Panc1 (cell line): ENCODE results near the gene RAB33A. TPM values are rescaled to one million over a fixed set of nuclear protein-coding genes. Genes with fewer than 3 reads are reported as not detected.
A peak's percentile ranks its signal among the peaks of the same experiment; 100 is the strongest.

Experiments
- ATAC-seq: fragments of 200-7000 bp; cut with Tn5 transposase; 2 replicates; pipeline ENCODE4 v1.9.1; 2020; ENCODE audit warnings: mild to moderate bottlenecking, moderate library complexity
- BruUV-seq: library from RNA; stranded (reverse); fragments of 400-500 nt; replicated peaks from 2 replicates; lab custom pipeline; 2021; lab: Mats Ljungman, UMichigan
- CTCF ChIA-PET: fragments of 300-600 bp; sonication (Branson Sonifier 250); formaldehyde crosslinking; loops from one replicate; lab custom pipeline; 2022; ENCODE audit warnings: antibody characterized with exemption; lab: Charles Lee
- POLR2A ChIA-PET: fragments of 300-600 bp; sonication (Branson Sonifier 250); formaldehyde crosslinking; loops from one replicate; lab custom pipeline; 2022; ENCODE audit warnings: antibody characterized with exemption; lab: Charles Lee
- DNase-seq: peaks from one replicate; pipeline ENCODE4 v3.0.0-alpha.2; 2010; ENCODE audit warnings: low read depth, low spot score
- H3K27ac ChIP-seq: 2 replicates; pipeline ENCODE4 v1.5.1; 2011; ENCODE audit warnings: mild to moderate bottlenecking, low read length, inconsistent platforms
- H3K27me3 ChIP-seq: fragments of 200-500 bp; sonication (Bioruptor generic); 2 replicates; pipeline ENCODE4 v1.6.0; 2014; ENCODE audit warnings: low read length, inconsistent platforms; ENCODE audit not compliant: control insufficient read depth, insufficient read depth
- H3K36me3 ChIP-seq: fragments of 200-500 bp; sonication (Bioruptor generic); 2 replicates; pipeline ENCODE4 v1.5.1; 2014; ENCODE audit warnings: inconsistent platforms, mild to moderate bottlenecking, low read length, moderate library complexity; ENCODE audit not compliant: control insufficient read depth, insufficient read depth
- H3K4me1 ChIP-seq: 2 replicates; pipeline ENCODE4 v1.5.1; 2011; ENCODE audit warnings: inconsistent platforms, mild to moderate bottlenecking, low read length, moderate library complexity; ENCODE audit not compliant: control insufficient read depth, insufficient read depth
- H3K4me3 ChIP-seq, 2 experiments: 2 replicates each; pipeline ENCODE4 v1.5.1; 2011 to 2012; ENCODE audit warnings: low read depth in 2 of 2, low read length in 2 of 2, mild to moderate bottlenecking in 2 of 2, inconsistent platforms in 1 of 2, moderate library complexity in 1 of 2
- H3K9me3 ChIP-seq: fragments of 200-500 bp; sonication (Bioruptor generic); 2 replicates; pipeline ENCODE4 v1.5.1; 2014; ENCODE audit warnings: low read depth, mild to moderate bottlenecking, inconsistent platforms, low read length, moderate library complexity; ENCODE audit not compliant: control insufficient read depth, insufficient read depth
- POLR2AphosphoS5 ChIP-seq: IDR thresholded peaks from 2 replicates; pipeline ENCODE4 v1.6.1; 2012; ENCODE audit warnings: mild to moderate bottlenecking, low read depth, low read length, moderate library complexity
- REST ChIP-seq, 2 experiments: IDR thresholded peaks; 2 replicates each; pipeline ENCODE4 v1.6.1; 2011 to 2012; ENCODE audit warnings: low read depth in 2 of 2, control low read depth in 1 of 2, low read length in 1 of 2, mild to moderate bottlenecking in 1 of 2, moderate library complexity in 1 of 2; ENCODE audit not compliant: insufficient read depth in 1 of 2
- SIN3A ChIP-seq: IDR thresholded peaks from 2 replicates; pipeline ENCODE4 v1.6.1; 2012; ENCODE audit warnings: low read depth, mild to moderate bottlenecking, low read length, moderate library complexity, borderline replicate concordance; ENCODE audit not compliant: insufficient read depth
- TCF7L2 ChIP-seq: IDR thresholded peaks from 2 replicates; pipeline ENCODE4 v1.6.1; 2011; ENCODE audit warnings: mild to moderate bottlenecking, low read depth, low read length, inconsistent platforms
- in situ Hi-C: cut with HindIII; loops from 2 replicates; pipeline ENCODE4 v1.10.0; 2016; ENCODE audit warnings: low sequenced_read_pairs, low pct_unique_long_range_greater_than_20kb
- intact Hi-C: fragments of 100-400 bp; cut with micrococcal nuclease; formaldehyde crosslinking; loops from one replicate; pipeline ENCODE4 v1.10.0; 2022; ENCODE audit not compliant: unreplicated experiment
- total RNA-seq: library from RNA; stranded (reverse); gene quantifications from one replicate; pipeline ENCODE4 v1.2.1, GENCODE V29; 2021; ENCODE audit not compliant: unreplicated experiment
- TF ChIP-seq, protein P1 (sequence below): fragments of 450-650 bp; IDR thresholded peaks from 2 replicates; pipeline ENCODE4 v1.5.1; 2017; ENCODE audit warnings: mild to moderate bottlenecking

Gene RAB33A
- total RNA-seq, 1 experiment from 2014 or later: 2.2 TPM

DNA sequence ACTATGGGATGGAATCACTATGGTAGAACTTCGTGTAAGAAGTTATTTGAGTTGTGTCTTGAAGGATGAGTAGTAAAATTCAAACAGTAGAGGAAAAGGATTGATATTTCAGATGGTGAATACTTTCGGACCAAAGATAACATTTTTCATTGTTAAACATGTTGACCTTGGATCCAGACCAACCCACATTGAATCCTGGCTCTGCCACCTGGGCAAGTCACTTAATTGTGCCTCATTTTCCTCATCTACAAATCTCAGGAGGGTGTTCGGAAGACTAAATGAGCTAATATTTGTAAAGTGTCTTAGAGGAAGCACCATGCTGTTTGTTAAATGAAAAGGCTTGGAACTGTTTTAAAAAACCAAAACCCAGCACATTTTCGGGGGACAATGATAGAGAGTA, 4.7 kb upstream of the RAB33A start:
- TF ChIP-seq POLR2AphosphoS5: no peak
- TF ChIP-seq TCF7L2: no peak
- TF ChIP-seq, protein P1, sequence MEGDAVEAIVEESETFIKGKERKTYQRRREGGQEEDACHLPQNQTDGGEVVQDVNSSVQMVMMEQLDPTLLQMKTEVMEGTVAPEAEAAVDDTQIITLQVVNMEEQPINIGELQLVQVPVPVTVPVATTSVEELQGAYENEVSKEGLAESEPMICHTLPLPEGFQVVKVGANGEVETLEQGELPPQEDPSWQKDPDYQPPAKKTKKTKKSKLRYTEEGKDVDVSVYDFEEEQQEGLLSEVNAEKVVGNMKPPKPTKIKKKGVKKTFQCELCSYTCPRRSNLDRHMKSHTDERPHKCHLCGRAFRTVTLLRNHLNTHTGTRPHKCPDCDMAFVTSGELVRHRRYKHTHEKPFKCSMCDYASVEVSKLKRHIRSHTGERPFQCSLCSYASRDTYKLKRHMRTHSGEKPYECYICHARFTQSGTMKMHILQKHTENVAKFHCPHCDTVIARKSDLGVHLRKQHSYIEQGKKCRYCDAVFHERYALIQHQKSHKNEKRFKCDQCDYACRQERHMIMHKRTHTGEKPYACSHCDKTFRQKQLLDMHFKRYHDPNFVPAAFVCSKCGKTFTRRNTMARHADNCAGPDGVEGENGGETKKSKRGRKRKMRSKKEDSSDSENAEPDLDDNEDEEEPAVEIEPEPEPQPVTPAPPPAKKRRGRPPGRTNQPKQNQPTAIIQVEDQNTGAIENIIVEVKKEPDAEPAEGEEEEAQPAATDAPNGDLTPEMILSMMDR: no peak
- no peaks in the 10 kb centered on the region for H3K9me3 ChIP-seq
- ATAC-seq (no peak), DNase-seq (no peak)
- in situ Hi-C loops (no loop called here), intact Hi-C loops (no loop called here)
- H3K27me3 ChIP-seq: no peaks in the 10 kb centered on the region
- CTCF ChIA-PET: no interaction called here
- H3K27ac ChIP-seq: peak overlapping the region; percentile 92
- peak overlapping the region; percentile 94 for H3K4me3 ChIP-seq
- peaks cover 30% of the 10 kb centered on the region for H3K4me1 ChIP-seq
- BruUV-seq: no TSS peak
- POLR2A ChIA-PET: no interaction called here
- no peaks in the 10 kb centered on the region for H3K36me3 ChIP-seq

DNA sequence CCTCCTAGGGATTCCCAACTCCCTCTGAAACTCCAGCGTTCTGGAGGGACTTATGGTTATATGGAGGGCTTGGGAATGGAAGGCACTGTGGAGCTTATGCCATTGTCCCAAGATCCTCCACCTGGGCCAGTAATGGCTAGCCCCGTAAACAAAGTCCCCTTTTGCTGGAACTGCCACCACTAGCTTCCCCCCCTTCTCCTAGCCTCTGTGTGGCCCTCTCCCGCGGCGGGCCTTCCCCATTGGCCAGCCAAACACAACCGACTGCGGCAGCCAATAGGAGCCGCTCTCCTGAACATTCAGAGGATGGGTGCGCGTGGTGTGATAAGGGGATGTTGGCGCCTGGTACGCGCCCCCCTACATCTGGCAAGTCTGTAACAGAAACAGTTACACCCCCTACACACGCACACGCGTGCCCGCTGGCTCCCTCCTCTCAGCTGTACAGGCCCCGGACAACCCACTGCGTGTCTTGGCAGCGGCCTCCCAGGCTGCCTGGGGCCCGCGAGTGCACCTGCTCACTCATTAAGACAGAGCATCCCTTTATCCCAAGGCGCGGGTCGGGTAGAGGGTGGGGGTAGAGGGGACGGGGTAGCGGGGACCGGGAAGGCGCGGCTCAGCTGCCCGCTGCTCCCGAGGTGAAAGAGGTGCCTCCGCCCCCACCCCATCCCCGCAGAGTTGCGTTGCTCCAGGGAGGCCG, 863 bp upstream of the RAB33A start:
- DNase-seq (no peak), ATAC-seq (peak; percentile 87)
- ChIA-PET POLR2A (interaction anchor here (0.5 to 0.7 kb wide), 2 partner anchors 214 to 338 kb away, joined by 3 to 5 read pairs; no protein-coding TSS in a partner anchor), CTCF (no interaction called here)
- in situ Hi-C loops: no loop called here
- intact Hi-C loops: no loop called here
- Histone ChIP-seq H3K27me3 (no peaks in the 10 kb centered on the region), H3K36me3 (no peaks in the 10 kb centered on the region), H3K4me3 (peak overlapping the region; percentile 64 to 75), H3K27ac (peak overlapping the region; percentile 74), H3K9me3 (no peaks in the 10 kb centered on the region), H3K4me1 (peaks cover 32% of the 10 kb centered on the region)
- no TSS peak for BruUV-seq
- TF ChIP-seq, protein P1: no peak
- TF ChIP-seq POLR2AphosphoS5 (no peak; the same call in 1 of the 2 replicates), TCF7L2 (no peak), SIN3A (no peak), REST (IDR thresholded peaks at IDR 0.05; ENCODE audit: insufficient read depth in 1 of 2, low read depth in 2 of 2, low read length in 1 of 2) (no peak)
